GM12864 (cell line): ENCODE measurements around the gene NTN4.

Experiments used
- DNase-seq: peaks from one replicate; pipeline ENCODE4 v3.0.0-alpha.2; 2011; ENCODE audit warnings: low read depth
- H3K4me3 ChIP-seq: 2 replicates; pipeline ENCODE4 v1.5.1; 2011; ENCODE audit warnings: mild to moderate bottlenecking, low read depth, low read length, control low read depth
- TF ChIP-seq, protein P1 (sequence below): IDR thresholded peaks from 2 replicates; pipeline ENCODE4 v1.5.1; 2011; ENCODE audit warnings: low read depth, mild to moderate bottlenecking, moderate library complexity, low read length, control low read depth, inconsistent platforms; ENCODE audit errors: missing control alignments

NTN4 gene

DNA sequence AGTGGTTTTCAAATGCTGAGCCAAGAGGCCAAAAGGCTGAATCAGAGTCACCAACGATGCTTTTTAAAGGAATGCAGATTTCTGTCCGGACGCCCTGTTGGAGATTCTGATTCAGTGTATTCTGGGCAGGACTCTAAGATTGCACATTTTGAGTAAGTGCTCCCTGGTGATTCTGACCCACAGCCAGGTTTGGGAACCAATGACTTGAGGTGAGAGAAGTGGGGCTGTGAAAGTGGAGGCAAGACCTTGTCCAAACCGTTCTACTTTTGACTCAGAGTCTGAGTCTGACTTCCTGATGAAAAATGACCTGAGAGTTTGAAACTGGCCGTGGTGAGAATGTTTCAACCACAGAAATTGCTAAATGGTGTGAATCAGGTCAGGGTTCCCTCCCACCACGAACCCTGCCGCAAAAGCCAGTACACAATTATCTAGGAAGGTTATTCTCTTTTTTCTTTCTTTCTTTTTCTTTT lies 90.2 kb downstream of the NTN4 start:
- peak; percentile 77 for DNase-seq
- H3K4me3 ChIP-seq: no peak overlapping the region
- TF ChIP-seq, protein P1, sequence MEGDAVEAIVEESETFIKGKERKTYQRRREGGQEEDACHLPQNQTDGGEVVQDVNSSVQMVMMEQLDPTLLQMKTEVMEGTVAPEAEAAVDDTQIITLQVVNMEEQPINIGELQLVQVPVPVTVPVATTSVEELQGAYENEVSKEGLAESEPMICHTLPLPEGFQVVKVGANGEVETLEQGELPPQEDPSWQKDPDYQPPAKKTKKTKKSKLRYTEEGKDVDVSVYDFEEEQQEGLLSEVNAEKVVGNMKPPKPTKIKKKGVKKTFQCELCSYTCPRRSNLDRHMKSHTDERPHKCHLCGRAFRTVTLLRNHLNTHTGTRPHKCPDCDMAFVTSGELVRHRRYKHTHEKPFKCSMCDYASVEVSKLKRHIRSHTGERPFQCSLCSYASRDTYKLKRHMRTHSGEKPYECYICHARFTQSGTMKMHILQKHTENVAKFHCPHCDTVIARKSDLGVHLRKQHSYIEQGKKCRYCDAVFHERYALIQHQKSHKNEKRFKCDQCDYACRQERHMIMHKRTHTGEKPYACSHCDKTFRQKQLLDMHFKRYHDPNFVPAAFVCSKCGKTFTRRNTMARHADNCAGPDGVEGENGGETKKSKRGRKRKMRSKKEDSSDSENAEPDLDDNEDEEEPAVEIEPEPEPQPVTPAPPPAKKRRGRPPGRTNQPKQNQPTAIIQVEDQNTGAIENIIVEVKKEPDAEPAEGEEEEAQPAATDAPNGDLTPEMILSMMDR: no peak

DNA sequence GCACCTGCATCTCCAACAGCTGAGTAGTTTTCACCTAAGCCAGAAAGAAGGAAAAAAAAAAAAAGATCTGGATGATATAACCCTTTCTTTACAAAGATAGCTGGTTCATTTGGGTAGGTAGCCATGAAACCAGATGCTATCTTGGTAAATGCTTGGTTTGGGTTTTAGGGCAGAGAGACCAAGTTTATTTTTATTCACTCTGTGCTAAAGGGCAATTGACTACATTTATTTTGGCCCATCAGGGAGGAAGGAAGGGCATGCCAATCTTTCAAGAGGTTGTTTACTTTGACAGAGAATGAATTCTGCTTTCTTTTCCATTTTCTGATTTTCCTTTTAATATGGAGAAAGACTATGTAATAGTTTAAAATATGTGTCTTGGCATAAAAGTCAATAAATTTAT lies 91.0 kb downstream of the NTN4 start:
- H3K4me3 ChIP-seq: no peak overlapping the region
- no peak for DNase-seq
- TF ChIP-seq, protein P1: no peak

DNA sequence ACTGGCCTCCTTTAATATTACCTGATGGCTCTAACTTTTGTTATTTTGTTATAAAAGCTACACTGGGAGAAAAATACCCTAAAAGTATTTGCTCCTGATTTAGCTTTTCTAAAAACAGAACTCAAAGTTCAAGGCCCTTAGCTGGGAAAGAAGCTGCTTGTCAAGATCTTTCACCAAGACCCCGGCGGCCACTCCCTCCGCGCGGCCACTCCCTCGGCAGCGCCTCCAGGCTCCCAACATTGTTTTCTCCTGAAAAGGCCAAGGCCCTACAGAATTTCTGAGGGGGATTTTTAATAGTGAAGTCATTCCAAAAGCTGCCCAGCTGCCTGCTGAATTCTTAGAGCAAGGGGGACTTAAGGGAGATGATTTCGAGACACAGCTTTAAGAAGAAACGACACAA lies 96.4 kb downstream of the NTN4 start:
- H3K4me3 ChIP-seq: no peak overlapping the region
- TF ChIP-seq, protein P1: no peak
- no peak for DNase-seq

DNA sequence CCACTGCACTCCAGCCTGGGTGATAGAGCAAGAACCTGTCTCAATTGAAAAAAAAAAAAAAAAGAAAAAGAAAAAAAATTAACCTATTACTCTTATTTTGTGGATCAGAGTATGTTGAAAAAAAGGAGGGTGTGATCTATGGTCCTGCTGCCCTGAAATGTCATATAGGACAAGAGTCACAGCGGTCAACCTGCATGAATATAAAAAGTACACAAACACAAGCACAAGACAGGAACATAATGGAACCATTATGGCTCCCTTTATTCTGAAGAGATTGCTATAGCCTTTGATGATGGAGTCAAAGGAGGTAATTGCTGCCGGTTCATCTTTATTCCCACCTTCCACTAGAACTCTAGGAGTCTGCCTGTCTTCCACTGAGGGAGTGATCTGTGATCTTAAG lies 96.9 kb downstream of the NTN4 start:
- TF ChIP-seq, protein P1: no peak
- DNase-seq: no peak

DNA sequence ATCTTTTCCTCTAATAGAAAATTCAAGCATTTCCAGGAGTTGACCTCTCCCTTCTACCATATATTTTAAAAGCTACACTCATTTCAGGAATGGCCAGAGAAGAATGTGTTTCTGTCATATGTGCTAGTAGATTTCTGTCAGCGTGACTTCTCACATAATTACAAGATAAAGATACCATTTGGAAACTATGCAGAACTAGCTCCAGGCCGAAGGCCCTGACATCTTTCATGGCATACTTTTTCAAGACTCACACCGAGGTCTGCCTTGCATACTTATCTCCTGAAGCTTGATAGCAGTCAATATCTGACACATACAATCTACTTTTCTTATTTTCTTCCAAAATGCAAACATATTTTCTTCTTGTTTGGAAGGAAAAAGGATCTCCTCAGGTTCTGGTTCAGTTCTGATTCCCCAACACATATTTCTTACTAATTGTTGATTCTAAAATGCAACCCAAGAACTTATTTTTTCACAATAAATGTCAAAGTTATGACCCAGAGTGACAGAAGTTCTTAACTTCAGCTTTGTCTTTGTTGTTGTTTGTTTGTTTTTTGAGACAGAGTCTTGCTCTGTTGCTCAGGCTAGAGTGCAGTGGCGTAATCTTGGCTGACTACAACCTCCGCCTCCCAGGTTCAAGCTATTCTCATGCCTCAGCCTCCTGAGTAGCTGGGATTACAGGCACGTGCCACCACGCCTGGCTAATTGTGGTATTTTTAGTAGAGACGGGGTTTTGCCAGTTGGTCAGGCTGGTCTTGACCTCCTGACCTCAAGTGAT lies 99.5 kb downstream of the NTN4 start:
- no peak overlapping the region for H3K4me3 ChIP-seq
- TF ChIP-seq, protein P1: no peak
- DNase-seq: no peak

More for the DNA sequence above, 96.9 kb downstream of the NTN4 start:
- H3K4me3 ChIP-seq: no peak overlapping the region

DNA sequence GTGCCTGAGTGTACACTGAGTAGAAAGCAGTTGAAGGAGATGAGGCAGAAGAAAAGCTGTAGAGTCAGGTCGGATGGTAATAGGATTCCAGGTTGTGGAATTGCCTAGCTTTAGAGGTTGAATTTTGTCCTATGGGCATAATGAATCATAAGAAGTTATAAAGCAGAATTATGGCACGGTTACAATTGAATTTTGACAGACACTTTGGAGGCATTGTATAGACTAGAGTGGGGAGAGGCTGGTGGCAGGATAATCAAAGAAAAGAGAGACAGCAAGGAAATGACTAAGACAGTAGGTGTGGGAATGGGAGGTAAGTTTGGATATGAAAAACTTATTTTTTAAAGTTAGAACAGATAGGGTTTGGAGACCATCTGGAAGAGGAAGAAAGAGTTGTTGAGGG lies 102.6 kb downstream of the NTN4 start:
- no peak overlapping the region for H3K4me3 ChIP-seq
- DNase-seq: no peak
- TF ChIP-seq, protein P1: no peak

DNA sequence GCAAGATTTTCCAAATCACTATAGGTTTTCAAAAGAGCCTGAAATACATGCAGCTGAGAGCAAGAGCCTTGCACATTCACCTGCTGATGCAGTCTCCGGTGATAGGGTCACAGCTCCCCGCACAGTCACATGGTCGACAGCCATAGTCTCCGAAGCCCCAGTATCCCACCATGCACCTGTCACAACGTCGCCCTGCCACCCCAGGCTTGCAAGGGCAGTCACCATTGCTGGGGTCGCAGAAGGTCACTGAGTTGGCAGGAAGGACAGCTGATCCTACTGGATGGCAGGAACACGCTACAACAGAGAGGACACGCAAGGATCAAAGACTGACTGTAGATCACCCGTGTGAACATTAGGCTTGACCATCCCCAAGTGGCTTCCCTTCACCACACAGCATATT lies 107.1 kb downstream of the NTN4 start:
- H3K4me3 ChIP-seq: no peak overlapping the region
- no peak for DNase-seq
- TF ChIP-seq, protein P1: no peak
